A204.1 (cell line): ENCODE measurements around the gene LIN37.
"Not testable (repeated sequence)": the region's sequence is repeated elsewhere in the genome, so short reads cannot be mapped to it uniquely, and the experiment has no call there.

ENCODE experiments used
- FAIRE-seq: peaks from 2 replicates; lab custom pipeline; 2012; peaks lifted over from hg19 to GRCh38; lab: Jason Lieb, UNC

Gene LIN37

GRCh38 chr19:35789978-35790944 is 41.9 kb downstream of the LIN37 start:
- no peak for FAIRE-seq

GRCh38 chr19:35790981-35791813 is 42.8 kb downstream of the LIN37 start:
- FAIRE-seq: no peak

- no peak for FAIRE-seq
These were observed 43.5 kb downstream of the LIN37 start for GRCh38 chr19:35791814-35792279.

- FAIRE-seq: no peak
These were observed 43.9 kb downstream of the LIN37 start for GRCh38 chr19:35792312-35792711.

GRCh38 chr19:35792888-35793287 is 44.5 kb downstream of the LIN37 start:
- FAIRE-seq: no peak

- no peak for FAIRE-seq
These were observed 45.2 kb downstream of the LIN37 start for GRCh38 chr19:35793381-35794165.

GRCh38 chr19:35795564-35795963 is 47.2 kb downstream of the LIN37 start:
- FAIRE-seq: not testable (repeated sequence)

- FAIRE-seq: no peak
These were observed 48.5 kb downstream of the LIN37 start for GRCh38 chr19:35796645-35797542.

- no peak for FAIRE-seq
These were observed 49.3 kb downstream of the LIN37 start for GRCh38 chr19:35797663-35798062.

GRCh38 chr19:35801828-35802227 is 53.5 kb downstream of the LIN37 start:
- FAIRE-seq: no peak
